Measurements from ENCODE around the gene SAMD11.

SAMD11 gene

GRCh38 chr1:962381-963300 is 38.9 kb downstream of the SAMD11 start:
- no peak for DNase-seq (ENCODE audit: low read depth in 2 of 2)

- DNase-seq (ENCODE audit: low read depth in 2 of 2): no peak
Observed at GRCh38 chr1:963301-963651, 39.6 kb downstream of the SAMD11 start.

DNA sequence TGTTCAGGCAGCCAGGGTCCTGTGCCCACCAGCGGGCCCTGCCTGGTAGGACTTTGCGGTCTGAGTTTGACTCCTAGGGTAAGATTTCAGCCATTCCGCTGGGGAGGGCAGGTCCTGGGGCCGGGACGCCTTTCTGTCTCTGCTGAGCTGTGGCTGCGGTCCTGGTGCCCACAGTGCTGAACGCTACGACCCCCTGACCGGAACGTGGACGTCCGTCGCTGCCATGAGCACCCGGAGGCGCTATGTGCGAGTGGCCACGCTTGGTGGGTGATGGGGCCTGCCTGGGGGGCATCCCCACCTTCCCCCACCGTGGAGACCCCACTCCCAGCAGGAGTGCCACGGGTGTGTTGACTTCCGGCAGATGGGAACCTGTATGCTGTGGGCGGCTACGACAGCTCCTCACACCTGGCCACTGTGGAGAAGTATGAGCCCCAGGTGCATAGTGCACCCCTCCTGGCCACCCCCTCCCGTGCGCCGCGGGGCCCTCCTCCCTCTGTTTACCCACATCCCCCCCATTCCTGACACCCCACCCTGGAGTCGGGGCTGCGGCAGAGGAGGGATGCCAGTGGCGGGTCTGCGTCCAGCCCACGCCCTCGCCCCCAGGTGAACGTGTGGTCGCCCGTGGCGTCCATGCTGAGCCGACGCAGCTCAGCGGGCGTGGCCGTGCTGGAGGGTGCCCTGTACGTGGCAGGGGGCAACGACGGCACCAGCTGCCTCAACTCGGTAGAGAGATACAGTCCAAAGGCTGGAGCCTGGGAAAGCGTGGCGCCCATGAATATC is 40.2 kb downstream of the SAMD11 start:
- no peak for DNase-seq (ENCODE audit: low read depth in 2 of 2)

- DNase-seq (ENCODE audit: low read depth in 2 of 2): no peak
Observed at GRCh38 chr1:964691-965525, 41.2 kb downstream of the SAMD11 start.

DNA sequence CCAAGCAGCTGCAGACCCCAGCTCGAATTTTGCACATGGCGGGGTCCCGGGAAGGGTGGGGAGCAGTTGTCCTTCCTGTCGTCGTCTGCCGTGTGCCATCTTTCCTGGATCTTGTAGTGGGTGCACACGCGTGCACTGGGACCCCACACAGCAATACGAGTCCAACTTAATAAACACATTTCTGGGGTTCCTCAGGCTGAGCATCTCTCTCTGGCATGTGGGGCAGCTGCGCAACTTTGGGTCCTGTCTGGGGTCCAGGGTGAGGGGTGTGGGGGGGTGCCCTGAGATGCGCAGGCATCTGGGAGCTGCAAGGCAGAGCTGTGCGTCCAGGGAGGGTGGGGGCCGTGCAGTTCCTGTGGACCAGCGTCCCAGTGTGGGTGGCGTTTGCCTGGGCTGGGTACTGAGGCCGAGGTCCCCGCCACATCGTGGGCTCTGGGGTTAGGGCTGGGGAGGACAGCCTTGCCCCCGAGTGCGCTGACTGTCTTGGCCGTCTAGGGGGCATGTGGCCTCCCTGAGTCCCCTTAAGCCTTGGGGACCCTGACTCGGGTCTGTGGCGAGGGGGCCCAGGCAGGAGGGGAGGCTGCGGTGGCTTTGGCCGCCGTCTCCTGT is 41.9 kb downstream of the SAMD11 start:
- no peak for DNase-seq (ENCODE audit: low read depth in 2 of 2)

DNA sequence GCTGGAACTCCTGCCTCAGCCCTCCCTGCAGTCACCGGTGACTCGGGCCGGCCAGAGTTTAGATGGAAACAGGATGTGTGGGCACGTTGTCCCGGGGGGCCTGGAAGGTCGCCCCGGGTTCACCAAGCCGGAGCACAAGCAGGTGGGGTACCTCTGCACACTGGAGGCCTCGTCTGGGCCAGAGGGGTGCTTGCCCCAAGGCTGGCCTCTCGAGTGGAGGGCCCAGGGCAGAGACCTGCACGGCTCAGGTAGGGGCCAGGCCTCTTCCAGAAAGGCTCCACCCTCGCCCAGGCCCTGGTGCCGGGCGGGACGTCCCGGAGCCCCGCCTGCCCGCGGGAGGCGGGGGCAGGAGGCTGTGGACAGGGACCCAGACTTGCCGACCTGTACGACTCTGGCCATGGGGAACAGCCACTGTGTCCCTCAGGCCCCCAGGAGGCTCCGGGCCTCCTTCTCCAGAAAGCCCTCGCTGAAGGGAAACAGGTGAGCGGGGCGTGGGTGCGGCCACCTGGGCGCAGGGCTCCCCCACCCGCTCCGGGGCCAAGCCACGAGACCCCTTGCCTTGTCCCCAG is 42.5 kb downstream of the SAMD11 start, which contains the start of gene PLEKHN1:
PLEKHN1 (plus strand) TSS at position 348 of the 569 bp plus-strand sequence; CDS start at position 398, 50 bp downstream.
- DNase-seq (ENCODE audit: low read depth in 2 of 2): peak in 1 of 2 donors; percentile 43

GRCh38 chr1:966704-967300 is 43.1 kb downstream of the SAMD11 start:
- DNase-seq (ENCODE audit: low read depth in 2 of 2): peak; percentile 78 to 79

DNA sequence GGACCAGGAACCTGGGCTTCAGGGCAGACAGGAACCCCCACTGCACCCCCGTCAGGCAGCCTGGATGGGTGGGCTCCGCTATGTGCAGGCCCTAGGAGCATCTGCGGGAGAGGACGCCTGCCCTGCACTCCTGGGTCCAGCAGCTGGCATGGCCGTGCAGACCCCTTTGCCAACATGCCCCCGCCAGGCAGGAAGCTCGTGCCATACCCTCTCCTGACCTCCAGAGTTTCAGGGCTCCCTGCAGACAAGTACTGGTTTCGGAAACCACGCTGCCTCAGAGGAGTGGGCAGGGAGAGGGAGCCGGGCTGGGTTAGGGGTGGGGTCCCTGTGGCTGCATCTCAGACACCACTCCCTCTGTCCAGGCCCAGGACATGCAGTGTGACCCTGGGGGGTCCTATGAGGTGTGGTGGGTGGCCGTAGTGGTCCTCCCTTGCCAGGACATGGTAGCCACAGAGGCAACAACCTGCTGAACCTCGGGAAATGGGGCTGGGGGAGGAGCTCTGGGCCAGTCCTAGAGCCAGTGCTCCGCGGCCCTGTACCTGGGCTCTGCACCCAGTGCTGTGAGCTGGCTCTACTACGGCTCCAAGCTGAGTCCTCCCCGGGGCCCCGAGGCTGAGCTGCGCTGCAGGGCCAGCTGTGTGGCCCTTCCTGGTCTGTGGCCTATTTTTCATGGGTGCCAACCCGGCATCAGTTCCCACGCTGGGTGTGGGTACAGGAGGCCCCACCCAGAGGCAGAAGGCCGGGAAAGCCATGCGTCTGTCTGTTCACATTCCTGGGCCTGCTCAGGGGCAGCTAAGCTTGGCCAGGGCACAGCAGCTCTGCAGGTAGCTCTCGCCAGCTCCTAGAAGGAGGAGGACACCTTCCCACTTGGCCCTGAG is 44.0 kb downstream of the SAMD11 start:
- no peak for DNase-seq (ENCODE audit: low read depth in 2 of 2)

- no peak for DNase-seq (ENCODE audit: low read depth in 2 of 2)
Observed at GRCh38 chr1:969260-969855, 45.6 kb downstream of the SAMD11 start.

DNA sequence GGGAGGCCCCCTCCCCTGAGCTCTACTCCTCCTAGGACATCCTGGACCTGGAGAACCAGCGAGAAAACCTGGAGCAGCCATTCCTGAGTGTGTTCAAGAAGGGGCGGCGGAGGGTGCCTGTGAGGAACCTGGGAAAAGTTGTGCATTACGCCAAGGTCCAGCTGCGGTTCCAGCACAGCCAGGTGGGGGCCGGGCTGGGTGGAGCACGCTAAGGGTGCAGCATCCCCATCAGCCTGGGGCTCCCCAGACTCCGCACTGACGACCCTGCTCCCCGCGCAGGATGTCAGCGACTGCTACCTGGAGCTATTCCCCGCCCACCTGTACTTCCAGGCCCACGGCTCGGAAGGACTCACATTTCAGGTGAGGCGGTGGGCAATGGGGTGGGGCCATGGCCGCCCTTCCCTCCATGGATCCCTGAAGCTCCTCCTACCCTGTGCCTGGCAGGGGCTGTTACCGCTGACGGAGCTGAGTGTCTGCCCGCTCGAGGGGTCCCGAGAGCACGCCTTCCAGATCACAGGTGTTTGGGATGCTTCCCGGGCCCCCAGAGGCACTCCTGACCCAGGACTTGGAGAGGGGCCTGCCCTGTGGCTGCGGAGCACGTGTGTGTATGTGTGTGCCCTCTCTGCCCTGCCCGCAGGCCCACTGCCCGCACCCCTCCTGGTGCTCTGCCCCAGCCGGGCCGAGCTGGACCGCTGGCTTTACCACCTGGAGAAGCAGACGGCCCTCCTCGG is 46.7 kb downstream of the SAMD11 start:
- DNase-seq (ENCODE audit: low read depth in 2 of 2): no peak

- no peak for DNase-seq (ENCODE audit: low read depth in 2 of 2)
Observed at GRCh38 chr1:970973-971730, 47.4 kb downstream of the SAMD11 start.

- no peak for DNase-seq (ENCODE audit: low read depth in 2 of 2)
Observed at GRCh38 chr1:971751-972506, 48.2 kb downstream of the SAMD11 start.

- DNase-seq (ENCODE audit: low read depth in 2 of 2): no peak
Observed at GRCh38 chr1:972726-973458, 49.2 kb downstream of the SAMD11 start.

- no peak for DNase-seq (ENCODE audit: low read depth in 2 of 2)
Observed at GRCh38 chr1:973459-974292, 50.0 kb downstream of the SAMD11 start.

DNA sequence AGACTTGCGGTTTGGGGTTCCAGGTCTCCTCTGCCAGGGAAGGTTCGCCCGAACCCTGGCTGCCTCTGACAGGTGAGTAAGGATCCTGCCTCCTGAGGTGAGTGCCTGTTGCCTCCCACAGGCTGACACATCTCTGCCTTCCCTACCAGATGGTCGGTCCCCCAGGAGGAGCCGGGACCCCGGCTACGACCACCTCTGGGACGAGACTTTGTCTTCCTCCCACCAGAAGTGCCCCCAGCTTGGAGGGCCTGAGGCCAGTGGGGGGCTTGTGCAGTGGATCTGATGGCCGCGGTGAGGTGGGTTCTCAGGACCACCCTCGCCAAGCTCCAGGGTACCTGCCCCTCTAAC is 50.5 kb downstream of the SAMD11 start:
- DNase-seq (ENCODE audit: low read depth in 2 of 2): no peak

All from stimulated activated CD8-positive, alpha-beta memory T cell treated with anti-CD3 and anti-CD28 coated beads, Interleukin-15, amount 100 ng/mL, for 48 hours (primary cell).